Stimulated activated CD4-positive, alpha-beta T cell treated with anti-CD3 and anti-CD28 coated beads, Interleukin-1b, Interleukin-23, amount 100 ng/mL, for 4 hours (primary cell): ENCODE data around the gene PELI2.

ENCODE experiments used
- DNase-seq, 2 donors: peaks; one replicate each; pipeline ENCODE4 v3.0.0-alpha.2; 2020; ENCODE audit warnings: low read depth in 2 of 2

PELI2 gene

GRCh38 chr14:56117765-56118610 is at the start of gene PELI2:
Gene PELI2 (plus strand): TSS chr14:56118411. CDS start chr14:56118661, 250 bp downstream.
- peak; percentile 61 to 62 for DNase-seq

- DNase-seq: no peak
Measured at GRCh38 chr14:56073799-56074198, 44.4 kb upstream of the PELI2 start.

- no peak for DNase-seq
Measured at GRCh38 chr14:56075301-56075700, 42.9 kb upstream of the PELI2 start.

- DNase-seq: no peak
Measured at GRCh38 chr14:56081139-56081538, 37.1 kb upstream of the PELI2 start.

- DNase-seq: no peak
Measured at GRCh38 chr14:56082880-56083279, 35.3 kb upstream of the PELI2 start.

GRCh38 chr14:56085471-56085870 is 32.7 kb upstream of the PELI2 start:
- no peak for DNase-seq

- DNase-seq: no peak
Measured at GRCh38 chr14:56087671-56088471, 30.3 kb upstream of the PELI2 start.

GRCh38 chr14:56088941-56089340 is 29.3 kb upstream of the PELI2 start:
- DNase-seq: no peak

GRCh38 chr14:56092763-56093162 is 25.4 kb upstream of the PELI2 start:
- DNase-seq: no peak

GRCh38 chr14:56094076-56094475 is 24.1 kb upstream of the PELI2 start:
- DNase-seq: no peak

GRCh38 chr14:56098021-56098420 is 20.2 kb upstream of the PELI2 start:
- DNase-seq: no peak

GRCh38 chr14:56099081-56099797 is 19.0 kb upstream of the PELI2 start:
- DNase-seq: no peak

- DNase-seq: no peak
Measured at GRCh38 chr14:56100556-56100955, 17.7 kb upstream of the PELI2 start.

GRCh38 chr14:56102941-56103340 is 15.3 kb upstream of the PELI2 start:
- DNase-seq: no peak

GRCh38 chr14:56107615-56108014 is 10.6 kb upstream of the PELI2 start:
- DNase-seq: no peak

GRCh38 chr14:56108057-56108456 is 10.2 kb upstream of the PELI2 start:
- no peak for DNase-seq

GRCh38 chr14:56112781-56113180 is 5.4 kb upstream of the PELI2 start:
- DNase-seq: no peak

GRCh38 chr14:56115334-56115870 is 2.8 kb upstream of the PELI2 start:
- no peak for DNase-seq

- no peak for DNase-seq
Measured at GRCh38 chr14:56115976-56116893, 2.0 kb upstream of the PELI2 start.

GRCh38 chr14:56118611-56119181 is 485 bp downstream of the PELI2 start:
- DNase-seq: peak in 1 of 2 donors; percentile 29
